SK-N-MC (cell line): Measurements from ENCODE around the gene AVP.

Experiments
- EZH2 ChIP-seq: fragments of 200-600 bp; sonication (generic); IDR thresholded peaks from one replicate; pipeline ENCODE4 v1.6.1; 2017; ENCODE audit warnings: antibody characterized with exemption
- FOXP2 ChIP-seq: optimal IDR thresholded peaks from 2 replicates; pipeline ENCODE3; 2011; ENCODE audit warnings: mild to moderate bottlenecking, moderate library complexity; ENCODE audit not compliant: insufficient read depth; ENCODE audit errors: extremely low read length, control extremely low read depth
- POLR2AphosphoS5 ChIP-seq: IDR thresholded peaks from 2 replicates; pipeline ENCODE4 v1.6.1; 2012; ENCODE audit warnings: mild to moderate bottlenecking, low read depth, low read length, borderline replicate concordance

DNA sequence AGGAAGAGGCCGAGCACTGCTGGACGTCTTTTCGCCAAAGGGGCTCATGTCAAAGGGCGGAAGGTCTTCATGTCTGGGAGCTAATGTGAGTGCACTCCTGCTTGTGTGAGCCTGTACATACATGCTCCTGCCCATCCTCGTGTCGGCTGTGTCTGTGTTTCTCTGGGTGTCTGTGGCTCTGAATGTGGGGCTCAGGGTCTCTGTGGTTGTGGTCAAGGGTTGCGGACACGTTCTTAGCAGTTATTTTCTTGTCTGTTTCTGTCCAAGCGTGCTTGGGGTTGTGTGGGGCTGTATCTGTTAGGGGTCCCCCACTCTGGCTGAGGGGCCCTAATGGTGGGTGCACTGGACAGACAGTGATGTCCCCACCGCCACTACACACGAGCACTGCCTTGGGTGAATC, 2.9 kb downstream of the AVP start:
- TF ChIP-seq POLR2AphosphoS5 = no peak
- TF ChIP-seq EZH2 = no peak
- no peak for TF ChIP-seq FOXP2
